IPS DF 4.7 (cell line): Measurements from ENCODE around the gene FILIP1.
"Not testable (repeated sequence)": the region's sequence is repeated elsewhere in the genome, so short reads cannot be mapped to it uniquely, and the experiment has no call there.

Experiments used
- DNase-seq: peaks from one replicate; pipeline ENCODE4 v3.0.0-alpha.2; 2013; ENCODE audit warnings: low spot score; ENCODE audit errors: extremely low read depth

The FILIP1 gene

GRCh38 chr6:75421316-75422023 lies 72.1 kb downstream of the FILIP1 start:
- DNase-seq: no peak

GRCh38 chr6:75419980-75420379 lies 73.6 kb downstream of the FILIP1 start:
- no peak for DNase-seq

- no peak for DNase-seq
These were observed 74.2 kb downstream of the FILIP1 start for GRCh38 chr6:75419416-75419815.

GRCh38 chr6:75418233-75418632 lies 75.4 kb downstream of the FILIP1 start:
- no peak for DNase-seq

GRCh38 chr6:75416443-75416842 lies 77.2 kb downstream of the FILIP1 start:
- no peak for DNase-seq

GRCh38 chr6:75415804-75416203 lies 77.8 kb downstream of the FILIP1 start:
- DNase-seq: no peak

- no peak for DNase-seq
These were observed 79.1 kb downstream of the FILIP1 start for GRCh38 chr6:75414445-75415021.

GRCh38 chr6:75412969-75413662 lies 80.5 kb downstream of the FILIP1 start:
- no peak for DNase-seq

GRCh38 chr6:75410564-75410963 lies 83.0 kb downstream of the FILIP1 start:
- DNase-seq: not testable (repeated sequence)

- DNase-seq: no peak
These were observed 83.7 kb downstream of the FILIP1 start for GRCh38 chr6:75409928-75410327.

- DNase-seq: no peak
These were observed 84.3 kb downstream of the FILIP1 start for GRCh38 chr6:75409286-75409685.

- no peak for DNase-seq
These were observed 90.0 kb downstream of the FILIP1 start for GRCh38 chr6:75403563-75404080.

- DNase-seq: no peak
These were observed 91.3 kb downstream of the FILIP1 start for GRCh38 chr6:75402296-75402695.

GRCh38 chr6:75397656-75398465 lies 95.7 kb downstream of the FILIP1 start:
- DNase-seq: no peak

- DNase-seq: no peak
These were observed 96.4 kb downstream of the FILIP1 start for GRCh38 chr6:75397171-75397570.

- no peak for DNase-seq
These were observed 97.4 kb downstream of the FILIP1 start for GRCh38 chr6:75396005-75396800.

GRCh38 chr6:75393806-75394205 lies 99.8 kb downstream of the FILIP1 start:
- no peak for DNase-seq

GRCh38 chr6:75391276-75391675 lies 102.3 kb downstream of the FILIP1 start:
- no peak for DNase-seq

GRCh38 chr6:75386050-75386770 lies 107.4 kb downstream of the FILIP1 start:
- DNase-seq: no peak

GRCh38 chr6:75384116-75384515 lies 109.5 kb downstream of the FILIP1 start:
- no peak for DNase-seq
